RCC 7860 (cell line): ENCODE measurements around the gene XRCC2.
"Not testable (repeated sequence)": the region's sequence is repeated elsewhere in the genome, so short reads cannot be mapped to it uniquely, and the experiment has no call there.

Experiments used
- DNase-seq: peaks from one replicate; pipeline ENCODE4 v3.0.0-alpha.2; 2015; ENCODE audit warnings: low spot score
- FAIRE-seq: peaks from 2 replicates; lab custom pipeline; 2012; peaks lifted over from hg19 to GRCh38; lab: Jason Lieb, UNC

XRCC2 gene

DNA sequence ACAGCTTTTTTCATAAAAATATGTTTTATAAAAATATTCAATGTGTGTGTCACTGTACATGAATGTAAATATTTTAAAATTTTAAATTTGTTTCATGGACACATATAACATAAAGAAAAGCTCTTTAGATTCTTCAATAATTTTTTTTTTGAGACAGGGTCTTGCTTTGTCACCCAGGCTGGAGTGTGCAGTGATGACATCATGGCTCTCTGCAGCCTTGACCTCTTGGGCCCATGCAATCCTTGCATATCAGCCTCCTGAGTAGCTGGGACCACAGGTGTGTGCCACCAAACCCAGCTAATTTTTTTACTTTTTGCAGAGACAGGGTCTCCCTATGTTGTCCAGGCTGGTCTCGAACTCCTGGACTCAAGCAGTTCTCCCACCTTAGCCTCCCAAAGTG lies 9.9 kb downstream of the XRCC2 start:
- no peak for DNase-seq
- no peak for FAIRE-seq

DNA sequence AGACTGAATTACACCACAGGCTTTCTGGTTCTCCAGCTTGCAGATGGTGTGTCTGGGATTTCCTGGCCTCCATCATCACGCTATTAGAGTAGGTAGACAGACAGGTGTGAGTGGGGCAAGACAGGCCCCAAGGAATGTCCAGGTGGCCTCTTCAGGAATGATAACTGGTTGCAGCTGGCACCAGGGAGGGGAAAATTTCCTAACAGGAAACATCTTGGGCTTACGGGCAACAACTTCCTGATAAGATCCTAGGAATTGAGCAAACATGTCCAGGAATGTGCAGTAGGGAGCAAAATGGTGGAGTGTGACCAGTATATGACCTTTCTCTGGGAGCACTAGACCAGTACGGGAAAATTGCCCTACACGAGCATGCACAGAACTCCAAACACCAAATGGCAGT lies 11.3 kb downstream of the XRCC2 start:
- DNase-seq (no peak), FAIRE-seq (no peak)

DNA sequence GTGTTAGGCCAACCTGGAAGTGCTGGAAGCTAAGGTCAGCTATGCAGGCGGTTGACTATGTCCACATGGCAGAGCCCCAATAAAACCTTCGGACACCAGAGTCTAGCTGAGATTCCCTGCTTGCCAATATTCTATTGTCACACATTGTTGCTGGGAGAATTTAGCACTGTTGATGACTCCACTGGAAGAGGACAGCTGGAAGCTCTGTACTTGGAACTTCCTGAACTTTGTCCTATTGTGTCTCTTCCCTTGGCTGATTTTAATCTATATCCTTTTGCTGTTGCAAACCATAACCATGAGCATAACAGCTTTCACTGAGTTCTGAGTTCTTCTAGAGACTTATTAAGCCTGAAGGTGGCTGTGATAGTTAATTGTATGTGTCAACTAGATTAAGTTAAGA lies 12.0 kb downstream of the XRCC2 start:
- FAIRE-seq (no peak), DNase-seq (no peak)

DNA sequence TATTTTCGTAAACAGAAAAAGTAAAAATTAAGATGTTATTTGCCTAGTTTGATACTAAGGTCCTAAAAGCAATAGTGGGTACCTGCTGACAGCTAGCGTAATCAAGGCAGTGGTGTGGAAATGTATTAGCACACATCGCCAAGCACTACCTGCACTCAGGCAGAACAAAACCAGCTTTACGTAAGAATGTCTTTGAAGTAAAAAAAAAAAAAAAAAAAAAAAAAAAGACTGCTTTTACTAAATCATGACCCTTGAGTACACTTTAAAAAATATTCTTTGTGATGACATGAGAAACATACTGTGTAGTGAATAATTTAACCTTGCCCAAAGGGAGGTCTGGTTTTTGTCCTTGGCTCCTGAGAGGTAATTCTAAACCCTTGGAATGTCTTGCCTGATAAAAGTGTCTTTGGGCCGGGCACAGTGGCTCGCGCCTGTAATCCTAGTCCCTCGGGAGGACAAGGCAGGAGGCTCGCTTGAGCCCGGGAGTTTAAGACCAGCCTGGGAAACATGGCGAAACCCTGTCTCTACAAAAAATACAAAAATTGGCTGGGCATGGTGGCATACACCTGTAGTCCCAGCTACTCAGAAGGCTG lies 12.7 kb downstream of the XRCC2 start:
- FAIRE-seq (no peak), DNase-seq (no peak)

DNA sequence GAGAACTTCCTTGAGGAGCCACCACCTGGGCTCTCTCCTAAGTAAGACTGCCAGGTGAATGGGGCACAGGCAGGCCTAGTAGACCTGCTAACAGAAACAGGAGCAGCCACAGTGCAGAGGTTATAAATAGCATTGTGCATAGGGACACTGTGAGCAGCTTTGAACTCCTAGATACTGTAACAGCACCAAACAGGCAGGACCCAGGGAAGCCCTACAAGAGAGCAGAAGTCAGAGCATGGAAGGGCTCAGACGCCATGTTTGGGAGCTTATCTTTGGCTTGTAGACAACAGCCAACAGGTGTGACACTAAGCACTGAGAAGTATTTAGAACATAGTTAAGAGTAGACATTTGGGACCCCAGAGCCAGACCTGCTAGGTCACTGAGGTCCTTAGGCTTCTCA lies 14.5 kb downstream of the XRCC2 start:
- FAIRE-seq (no peak), DNase-seq (no peak)

DNA sequence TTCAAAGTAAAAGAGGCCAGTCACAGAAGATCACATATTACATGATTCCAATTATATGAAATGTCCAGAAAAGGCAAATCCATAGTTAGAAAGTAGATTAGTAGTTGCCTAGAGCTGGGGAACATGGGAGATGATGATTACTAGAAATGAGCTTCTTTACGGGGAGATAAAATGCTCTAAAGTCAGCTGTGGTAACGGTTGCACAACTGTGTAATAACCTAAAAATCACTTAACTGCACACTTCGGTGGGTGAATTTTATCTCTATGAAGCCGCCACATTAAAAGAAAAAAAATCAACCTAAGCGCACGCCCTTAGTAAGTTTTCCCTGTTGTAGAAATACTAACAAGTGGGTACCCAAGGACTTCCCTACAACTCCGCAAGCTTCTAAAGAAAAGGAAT lies 15.9 kb downstream of the XRCC2 start:
- no peak for DNase-seq
- FAIRE-seq = no peak

DNA sequence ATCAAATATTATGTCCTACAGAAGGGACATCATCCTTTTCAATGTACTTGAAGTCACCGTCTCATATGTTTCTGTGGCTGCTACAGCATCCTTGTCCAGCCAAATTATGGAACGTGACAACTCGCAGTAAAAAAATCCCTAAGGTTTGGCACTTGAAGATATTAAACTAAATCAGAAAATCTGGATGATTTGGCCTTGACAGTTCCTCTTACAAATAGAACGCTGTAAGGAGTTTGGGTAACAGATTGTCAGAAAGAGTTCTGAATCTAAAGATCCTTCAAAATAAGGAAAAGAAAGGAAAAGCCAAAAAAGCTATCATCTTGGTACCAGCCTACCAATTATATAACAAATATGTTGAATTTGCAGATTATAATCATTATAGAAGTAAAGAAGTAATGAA lies 21.0 kb downstream of the XRCC2 start:
- DNase-seq (no peak), FAIRE-seq (no peak)

DNA sequence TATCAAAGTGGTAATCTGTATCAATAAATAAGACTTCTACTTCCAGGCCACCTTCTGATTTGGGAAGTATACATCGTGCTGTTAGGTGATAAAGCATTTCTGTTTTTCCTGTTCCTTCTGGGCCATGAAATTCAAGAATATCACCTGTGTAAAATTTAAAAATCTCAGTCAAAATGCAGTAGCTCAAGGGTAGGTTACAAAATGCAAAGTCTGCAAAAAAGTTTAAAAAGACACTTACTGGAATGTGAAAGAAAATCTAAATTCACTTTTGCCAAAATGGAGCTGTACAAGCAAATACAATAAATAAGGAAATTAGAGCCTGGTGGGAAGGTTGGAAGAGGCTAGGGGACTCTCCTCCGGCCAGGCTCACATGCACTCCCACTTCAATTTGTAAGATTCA lies 26.7 kb downstream of the XRCC2 start:
- FAIRE-seq = no peak

DNA sequence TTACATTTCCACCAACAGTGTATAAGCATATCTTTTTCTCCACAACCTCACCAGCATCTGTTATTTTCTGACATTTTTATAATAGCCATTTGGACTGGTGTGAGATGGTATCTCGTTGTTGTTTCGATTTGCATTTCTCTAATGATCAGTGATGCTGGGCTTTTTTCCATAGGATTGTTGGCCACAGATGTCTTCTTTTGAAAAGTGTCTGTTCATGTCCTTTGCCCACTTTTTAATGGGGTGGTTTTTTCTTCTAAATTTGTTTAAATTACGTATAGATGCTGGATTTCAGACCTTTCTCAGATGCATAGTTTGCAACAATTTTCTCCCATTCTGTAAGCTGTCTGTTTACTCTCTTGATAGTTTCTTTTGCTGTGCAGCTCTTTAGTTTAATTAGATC lies 28.9 kb downstream of the XRCC2 start:
- no peak for DNase-seq
- FAIRE-seq = no peak

More for the DNA sequence above, 26.7 kb downstream of the XRCC2 start:
- DNase-seq = no peak

DNA sequence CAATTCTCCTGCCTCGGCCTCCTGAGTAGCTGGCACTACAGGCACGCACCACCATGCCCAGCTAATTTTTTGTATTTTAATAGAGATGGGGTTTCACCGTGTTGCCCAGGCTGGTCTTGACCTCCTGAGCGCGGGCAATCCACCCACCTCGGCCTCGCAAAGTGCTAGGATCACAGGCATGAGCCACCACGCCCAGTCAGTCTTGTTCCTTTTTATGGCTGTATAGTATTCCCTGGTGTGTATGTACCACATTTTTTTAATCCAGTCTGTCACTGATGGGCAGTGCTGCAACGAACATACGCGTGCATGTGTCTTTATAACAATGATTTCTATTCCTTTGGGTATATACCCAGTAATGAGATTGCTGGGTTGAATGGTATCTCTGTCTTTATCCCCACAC lies 29.4 kb downstream of the XRCC2 start:
- FAIRE-seq = not testable (repeated sequence)

DNA sequence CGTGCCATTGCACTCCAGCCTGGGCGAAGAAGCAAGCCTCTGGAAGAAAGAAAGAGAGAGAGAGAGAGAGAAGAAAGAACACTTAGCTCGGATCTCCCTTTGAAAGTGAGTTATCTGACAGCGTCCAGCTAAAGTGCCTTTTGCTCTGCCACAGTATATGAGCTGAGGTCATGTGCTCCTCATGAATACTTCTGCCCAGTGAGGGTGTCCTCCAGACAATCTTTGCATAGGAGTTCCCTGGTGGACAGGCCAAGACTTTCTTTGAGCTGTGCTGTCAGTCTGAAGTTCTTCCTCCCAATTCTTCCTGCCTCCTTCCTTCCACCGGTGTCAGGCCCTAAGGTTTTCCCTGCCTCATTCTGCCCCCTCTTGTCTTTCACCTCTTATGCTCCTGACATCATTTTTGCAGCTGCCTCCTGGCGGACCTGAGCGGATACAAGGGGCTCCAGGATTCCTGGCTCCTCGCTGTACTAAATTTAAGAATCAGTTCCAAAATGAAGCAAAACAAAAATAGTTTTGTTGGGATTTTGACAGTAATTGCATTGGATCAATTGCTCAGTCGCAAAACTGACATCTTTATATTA lies 31.9 kb downstream of the XRCC2 start:
- FAIRE-seq (no peak), DNase-seq (no peak)

More for the DNA sequence above, 29.4 kb downstream of the XRCC2 start:
- not testable (repeated sequence) for DNase-seq

DNA sequence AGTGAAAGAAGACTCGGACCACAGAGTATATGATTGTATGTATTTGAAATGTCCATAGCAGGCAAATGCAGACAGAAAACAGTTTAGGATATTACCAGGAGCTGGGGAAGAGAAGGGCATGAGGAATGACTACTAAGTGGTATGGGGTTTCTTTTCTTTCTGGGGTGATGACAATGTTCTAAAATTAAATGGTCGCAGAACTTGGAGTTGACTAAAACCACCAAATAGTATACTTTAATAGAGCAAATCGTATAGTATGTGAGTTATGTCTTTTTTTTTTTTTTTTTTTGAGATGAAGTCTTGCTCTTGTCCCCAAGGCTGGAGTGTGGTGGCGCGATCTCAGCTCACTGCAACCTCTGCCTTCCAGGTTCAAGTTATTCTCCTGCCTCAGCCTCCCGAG lies 34.6 kb downstream of the XRCC2 start:
- no peak for FAIRE-seq
- no peak for DNase-seq

DNA sequence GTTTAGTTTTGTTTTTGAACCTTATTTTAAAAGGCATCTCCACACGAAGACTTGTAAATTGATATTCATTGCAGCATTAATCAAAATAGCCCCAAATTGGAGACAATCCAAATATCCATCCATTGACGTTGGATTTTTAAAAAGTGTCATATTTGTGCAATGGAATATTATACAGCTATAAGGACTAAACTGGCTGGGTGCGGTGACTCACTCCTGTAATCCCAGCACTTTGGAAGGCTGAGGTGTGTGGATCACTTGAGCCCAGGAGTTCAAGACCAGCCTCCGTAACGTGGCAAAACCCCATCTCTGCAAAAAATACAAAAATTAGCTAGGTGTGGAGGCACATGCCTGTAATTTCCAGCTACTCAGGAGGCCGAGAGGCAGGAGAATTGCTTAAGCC lies 35.1 kb downstream of the XRCC2 start:
- no peak for FAIRE-seq

DNA sequence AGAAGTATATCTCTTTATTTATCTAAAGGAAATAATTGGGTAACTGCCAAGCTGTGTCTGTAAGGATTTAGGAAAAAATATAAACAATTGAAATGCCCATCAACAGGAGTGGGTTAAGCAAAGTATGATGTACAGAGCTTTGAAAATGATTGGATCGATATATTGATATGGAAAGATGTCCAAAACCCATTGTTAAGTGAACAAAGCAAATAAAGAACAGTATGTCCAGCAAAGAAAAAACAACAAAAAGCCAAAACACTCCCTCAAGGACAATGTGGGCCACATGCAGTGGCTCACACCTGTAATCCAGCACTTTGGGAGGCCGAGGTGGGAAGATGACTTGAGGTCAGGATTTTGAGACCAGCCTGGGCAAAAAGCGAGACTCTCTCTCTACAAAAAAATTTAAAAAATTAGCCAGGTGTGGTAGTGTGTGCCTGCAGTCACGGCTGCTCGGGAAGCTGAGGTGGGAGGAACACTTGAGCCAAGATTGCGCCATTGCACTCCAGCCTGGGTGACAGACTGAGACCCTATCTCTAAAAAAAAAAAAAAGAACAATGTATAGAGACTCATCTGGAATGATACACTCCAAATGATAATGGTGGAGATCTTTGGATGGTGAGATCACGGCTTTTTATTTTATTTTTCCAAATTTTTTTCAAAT lies 37.9 kb downstream of the XRCC2 start:
- FAIRE-seq (no peak), DNase-seq (no peak)

More for the DNA sequence above, 35.1 kb downstream of the XRCC2 start:
- DNase-seq = no peak

DNA sequence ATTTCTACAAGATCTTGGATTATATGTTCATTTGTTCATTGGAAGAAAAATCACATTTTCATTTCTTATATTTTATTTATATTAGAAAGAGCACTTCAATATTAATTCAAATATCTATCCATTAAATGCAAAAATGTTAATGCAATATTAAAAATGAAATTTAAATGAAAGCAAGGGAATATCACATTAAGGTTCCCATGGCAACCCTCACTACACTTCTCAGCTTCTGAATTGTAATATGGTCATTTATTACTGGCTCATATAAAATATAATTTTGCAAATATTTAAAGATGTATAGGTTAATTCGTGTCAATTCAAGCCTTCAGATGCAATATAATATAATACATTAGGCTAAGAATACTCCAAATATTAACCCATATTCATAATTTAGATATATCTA lies 38.8 kb downstream of the XRCC2 start:
- FAIRE-seq (no peak), DNase-seq (no peak)

DNA sequence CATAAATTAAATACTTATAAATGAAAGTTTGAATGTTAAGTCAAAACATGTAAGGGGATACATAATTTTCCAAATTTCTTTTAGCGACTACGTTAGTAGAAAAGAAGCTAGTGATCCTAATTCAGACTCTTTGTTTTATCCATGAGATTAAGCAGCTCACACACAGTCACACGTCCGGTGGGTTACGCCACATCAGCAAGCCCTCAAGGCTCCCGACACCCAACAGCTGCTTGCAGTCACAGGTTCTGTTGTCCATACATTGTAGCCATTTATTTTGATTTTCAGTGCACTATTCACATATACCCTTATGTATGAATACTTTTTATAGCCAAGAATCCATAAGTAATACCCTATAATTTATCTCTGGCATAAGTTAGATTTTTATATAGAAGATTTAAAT lies 39.5 kb downstream of the XRCC2 start:
- no peak for DNase-seq
- no peak for FAIRE-seq

DNA sequence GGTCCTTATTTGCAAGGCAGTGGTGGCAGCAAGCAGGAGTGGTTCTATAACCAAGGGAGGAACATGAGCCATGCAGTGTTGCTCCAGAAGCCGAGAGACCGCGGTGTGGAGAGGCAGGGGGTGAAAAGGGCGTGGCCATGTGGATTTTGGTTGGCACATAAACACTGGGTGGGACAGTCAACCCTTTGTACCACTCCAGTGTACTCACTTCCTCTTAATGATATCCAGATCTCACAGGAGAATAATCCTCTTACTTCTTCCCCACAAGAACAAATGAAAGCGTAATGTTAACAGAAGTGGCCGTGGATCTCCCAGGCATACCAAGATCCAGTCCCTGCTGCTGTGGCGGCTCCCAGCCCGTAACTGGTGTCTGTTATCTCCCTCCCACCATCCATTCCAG lies 42.4 kb downstream of the XRCC2 start:
- FAIRE-seq (no peak), DNase-seq (no peak)

DNA sequence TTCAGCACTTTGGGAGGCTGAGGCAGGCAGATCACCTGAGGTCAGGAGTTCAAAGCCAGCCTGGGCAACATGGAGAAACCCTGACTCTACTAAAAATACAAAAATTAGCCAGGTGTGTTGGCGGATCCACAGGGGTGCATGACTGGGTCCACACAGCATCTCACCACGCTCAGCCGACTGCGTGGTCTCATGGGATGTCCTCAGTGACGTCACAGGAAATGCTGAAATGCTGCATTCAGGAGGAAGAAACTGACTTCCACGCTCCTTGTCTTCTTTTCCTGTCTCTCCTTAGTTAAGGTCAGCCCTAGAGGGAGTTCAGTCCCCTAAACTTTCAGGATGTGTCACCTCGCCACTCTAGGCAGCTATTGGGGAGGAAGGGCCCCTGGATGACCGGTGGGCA lies 42.9 kb downstream of the XRCC2 start:
- no peak for DNase-seq

DNA sequence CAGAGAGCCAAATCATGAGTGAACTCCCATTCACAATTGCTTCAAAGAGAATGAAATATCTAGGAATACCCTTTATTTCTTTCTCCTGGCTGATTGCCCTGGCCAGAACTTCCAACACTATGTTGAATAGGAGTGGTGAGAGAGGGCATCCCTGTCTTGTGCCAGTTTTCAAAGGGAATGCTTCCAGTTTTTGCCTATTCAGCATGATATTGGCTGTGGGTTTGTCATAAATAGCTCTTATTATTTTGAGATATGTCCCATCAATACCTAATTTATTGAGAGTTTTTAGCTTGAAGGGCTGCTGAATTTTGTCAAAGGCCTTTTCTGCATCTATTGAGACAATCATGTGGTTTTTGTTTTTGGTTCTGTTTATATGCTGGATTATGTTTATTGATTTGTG lies 47.2 kb downstream of the XRCC2 start:
- FAIRE-seq = not testable (repeated sequence)

More for the DNA sequence above, 42.9 kb downstream of the XRCC2 start:
- FAIRE-seq = no peak

DNA sequence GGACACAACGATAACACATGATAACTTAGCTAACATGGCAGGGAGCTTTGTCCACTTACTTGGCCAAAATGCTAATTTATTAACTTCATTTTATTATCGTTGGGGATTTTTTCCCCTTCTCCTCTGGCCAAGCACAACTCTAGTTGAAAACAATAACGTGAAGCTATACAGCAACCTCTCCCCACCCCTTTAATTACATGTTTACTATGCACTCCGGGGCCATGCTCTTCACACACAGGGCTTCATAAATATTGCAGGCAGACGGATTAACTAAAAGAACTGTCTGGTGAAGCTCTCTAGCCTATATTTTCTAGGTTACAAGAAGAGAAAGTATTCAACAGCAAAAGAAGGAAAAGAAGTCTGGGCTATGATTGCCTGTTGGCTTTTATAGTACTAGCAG lies 51.7 kb downstream of the XRCC2 start:
- no peak for DNase-seq

More for the DNA sequence above, 47.2 kb downstream of the XRCC2 start:
- DNase-seq = not testable (repeated sequence)

DNA sequence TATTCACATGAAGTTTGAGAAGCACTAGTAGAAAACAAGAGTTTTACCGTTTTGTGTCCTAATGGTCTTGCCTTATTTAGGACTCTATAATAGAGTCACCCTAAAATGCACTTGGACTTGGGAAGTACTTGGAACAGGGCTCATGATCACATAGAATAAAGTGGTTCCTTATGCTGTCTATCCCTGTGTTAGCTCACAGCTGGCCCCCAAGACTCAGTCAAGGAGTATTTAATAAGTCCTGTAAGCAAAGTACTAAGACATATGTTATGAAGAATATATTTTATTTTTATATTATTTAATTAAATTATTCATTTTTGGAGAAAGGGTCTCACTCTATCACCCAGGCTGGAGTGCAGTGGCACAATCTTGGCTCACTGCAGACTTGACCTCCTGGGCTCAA lies 54.5 kb downstream of the XRCC2 start:
- FAIRE-seq (no peak), DNase-seq (no peak)

More for the DNA sequence above, 51.7 kb downstream of the XRCC2 start:
- no peak for FAIRE-seq

DNA sequence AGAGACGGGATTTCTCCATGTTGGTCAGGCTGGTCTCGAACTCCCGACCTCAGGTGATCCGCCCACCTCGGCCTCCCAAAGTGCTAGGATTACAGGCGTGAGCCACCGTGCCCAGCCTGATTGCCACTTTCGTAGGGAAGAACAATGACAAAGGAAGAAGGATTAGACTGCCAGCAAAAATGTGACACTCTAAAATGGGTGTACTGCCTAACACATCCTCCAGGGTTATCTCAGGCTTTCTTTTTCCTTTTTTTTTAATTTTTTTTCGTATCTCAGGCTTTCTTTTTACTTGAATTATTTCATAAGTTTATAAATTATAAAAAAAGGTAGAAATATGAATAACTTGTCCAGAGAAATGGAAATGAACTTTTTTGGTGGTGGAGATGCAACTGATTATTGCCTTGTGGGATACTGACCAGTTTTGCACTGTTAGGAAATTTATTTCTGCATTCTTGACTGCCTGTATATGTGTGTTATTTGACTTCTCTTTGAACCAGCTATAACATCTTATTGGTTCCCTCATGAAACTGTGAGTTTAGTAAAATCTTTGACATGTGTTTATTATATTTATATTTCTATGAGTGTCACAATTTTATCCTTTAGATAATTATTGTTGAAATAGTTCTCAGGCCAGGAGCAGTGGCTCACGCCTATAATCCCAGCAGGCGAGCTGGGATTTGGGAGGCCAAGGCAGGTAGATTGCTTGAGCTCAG lies 56.8 kb downstream of the XRCC2 start:
- DNase-seq (no peak), FAIRE-seq (no peak)
